ENCODE results near the gene GPR62. TPM values are rescaled to one million over a fixed set of nuclear protein-coding genes. Genes with fewer than 3 reads are reported as not detected.

Gene GPR62
- polyA plus RNA-seq, 1 of the 3 experiments (the other 2 are of a cell fraction), result 0.02 TPM

GRCh38 chr3:51957520-51958205, 2.5 kb downstream of the GPR62 start:
- H3K9me3 ChIP-seq, result no peaks in the 10 kb centered on the region
- peaks cover 4 to 12% of the 10 kb centered on the region in 2 experiments; a peak in 2 of 4 replicates for H3K4me1 ChIP-seq (ENCODE audit: control insufficient read depth in 1 of 2, insufficient read depth in 2 of 2, low read depth in 1 of 2, low read length in 1 of 2)
- no peak overlapping the region for H3K9ac ChIP-seq
- no peak for DNase-seq
- H3K4me3 ChIP-seq (ENCODE audit: low read depth in 2 of 2, low read length in 1 of 2), result no peak overlapping the region; a peak in 1 of 4 replicates
- H3K27me3 ChIP-seq (ENCODE audit: insufficient read depth), result no peaks in the 10 kb centered on the region
- no peak overlapping the region for H3K4me2 ChIP-seq
- 97% methylated on average over 6 of the region's 15 CpGs for WGBS (ENCODE audit: low lambda C conversion rate)
- no peak overlapping the region for H2AFZ ChIP-seq (ENCODE audit: low read depth)
- TF ChIP-seq EP300 (IDR thresholded peaks at IDR 0.05; ENCODE audit: borderline replicate concordance in 1 of 2, low read depth in 1 of 2, low read length in 1 of 2) (no peak), NRF1 (IDR thresholded peaks at IDR 0.05; ENCODE audit: low read depth, low read length) (no peak), JUND (IDR thresholded peaks at IDR 0.05) (no peak), FOXJ3 (CRISPR knock-in tag; IDR thresholded peaks at IDR 0.05) (no peak), FOSL2 (IDR thresholded peaks at IDR 0.05; ENCODE audit: borderline replicate concordance, low read depth) (no peak), SMC3 (IDR thresholded peaks at IDR 0.05; ENCODE audit: low read depth, low read length) (no peak), POLR2AphosphoS5 (IDR thresholded peaks at IDR 0.05; ENCODE audit: low read depth, low read length) (no peak), CHD2 (IDR thresholded peaks at IDR 0.05; ENCODE audit: low read length, partially characterized antibody) (no peak), MEF2A (IDR thresholded peaks at IDR 0.05; ENCODE audit: borderline replicate concordance, low read depth) (no peak), NFIC (IDR thresholded peaks at IDR 0.05; ENCODE audit: borderline replicate concordance) (no peak), EZH2phosphoT487 (IDR thresholded peaks at IDR 0.05; ENCODE audit: borderline replicate concordance, low read depth) (no peak), RXRA (IDR thresholded peaks at IDR 0.05; ENCODE audit: borderline replicate concordance, low read depth) (no peak), YY1 (IDR thresholded peaks at IDR 0.05; ENCODE audit: low read depth) (no peak), TCF12 (IDR thresholded peaks at IDR 0.05) (no peak), GABPA (IDR thresholded peaks at IDR 0.05; ENCODE audit: low read depth) (no peak)
- TF ChIP-seq, protein P1, sequence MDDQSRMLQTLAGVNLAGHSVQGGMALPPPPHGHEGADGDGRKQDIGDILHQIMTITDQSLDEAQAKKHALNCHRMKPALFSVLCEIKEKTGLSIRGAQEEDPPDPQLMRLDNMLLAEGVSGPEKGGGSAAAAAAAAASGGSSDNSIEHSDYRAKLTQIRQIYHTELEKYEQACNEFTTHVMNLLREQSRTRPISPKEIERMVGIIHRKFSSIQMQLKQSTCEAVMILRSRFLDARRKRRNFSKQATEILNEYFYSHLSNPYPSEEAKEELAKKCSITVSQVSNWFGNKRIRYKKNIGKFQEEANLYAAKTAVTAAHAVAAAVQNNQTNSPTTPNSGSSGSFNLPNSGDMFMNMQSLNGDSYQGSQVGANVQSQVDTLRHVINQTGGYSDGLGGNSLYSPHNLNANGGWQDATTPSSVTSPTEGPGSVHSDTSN (IDR thresholded peaks at IDR 0.05), result no peak
- TF ChIP-seq, protein P2, sequence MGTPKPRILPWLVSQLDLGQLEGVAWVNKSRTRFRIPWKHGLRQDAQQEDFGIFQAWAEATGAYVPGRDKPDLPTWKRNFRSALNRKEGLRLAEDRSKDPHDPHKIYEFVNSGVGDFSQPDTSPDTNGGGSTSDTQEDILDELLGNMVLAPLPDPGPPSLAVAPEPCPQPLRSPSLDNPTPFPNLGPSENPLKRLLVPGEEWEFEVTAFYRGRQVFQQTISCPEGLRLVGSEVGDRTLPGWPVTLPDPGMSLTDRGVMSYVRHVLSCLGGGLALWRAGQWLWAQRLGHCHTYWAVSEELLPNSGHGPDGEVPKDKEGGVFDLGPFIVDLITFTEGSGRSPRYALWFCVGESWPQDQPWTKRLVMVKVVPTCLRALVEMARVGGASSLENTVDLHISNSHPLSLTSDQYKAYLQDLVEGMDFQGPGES (IDR thresholded peaks at IDR 0.05; ENCODE audit: low read depth, low read length), result no peak
- TF ChIP-seq, protein P3, sequence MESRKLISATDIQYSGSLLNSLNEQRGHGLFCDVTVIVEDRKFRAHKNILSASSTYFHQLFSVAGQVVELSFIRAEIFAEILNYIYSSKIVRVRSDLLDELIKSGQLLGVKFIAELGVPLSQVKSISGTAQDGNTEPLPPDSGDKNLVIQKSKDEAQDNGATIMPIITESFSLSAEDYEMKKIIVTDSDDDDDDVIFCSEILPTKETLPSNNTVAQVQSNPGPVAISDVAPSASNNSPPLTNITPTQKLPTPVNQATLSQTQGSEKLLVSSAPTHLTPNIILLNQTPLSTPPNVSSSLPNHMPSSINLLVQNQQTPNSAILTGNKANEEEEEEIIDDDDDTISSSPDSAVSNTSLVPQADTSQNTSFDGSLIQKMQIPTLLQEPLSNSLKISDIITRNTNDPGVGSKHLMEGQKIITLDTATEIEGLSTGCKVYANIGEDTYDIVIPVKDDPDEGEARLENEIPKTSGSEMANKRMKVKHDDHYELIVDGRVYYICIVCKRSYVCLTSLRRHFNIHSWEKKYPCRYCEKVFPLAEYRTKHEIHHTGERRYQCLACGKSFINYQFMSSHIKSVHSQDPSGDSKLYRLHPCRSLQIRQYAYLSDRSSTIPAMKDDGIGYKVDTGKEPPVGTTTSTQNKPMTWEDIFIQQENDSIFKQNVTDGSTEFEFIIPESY (IDR thresholded peaks at IDR 0.05; ENCODE audit: borderline replicate concordance, low read depth), result no peak
- ChIA-PET POLR2A (interaction anchor here (1.0 to 1.3 kb wide), 2 partner anchors 15 to 16 kb away, joined by 3 to 7 read pairs; partner anchors contain the start of genes ABHD14B and PARP3), CTCF (interaction anchor here (0.8 to 10.7 kb wide), 12 partner anchors 9 to 151 kb away, joined by 3 to 84 read pairs (median 6); partner anchors contain the start of genes ABHD14A, ABHD14B, PCBP4 and RRP9)
- H3K27ac ChIP-seq (ENCODE audit: low read depth in 2 of 2, low read length in 1 of 2), result no peak overlapping the region
- H4K20me1 ChIP-seq (ENCODE audit: insufficient read depth), result no peaks in the 10 kb centered on the region
- peaks cover 12% of the 10 kb centered on the region for H3F3A ChIP-seq (replicated peaks; ENCODE audit: insufficient read depth)
- 0 out of 2 replicates have a peak, but pooled peaks cover under 1% of the 10 kb centered on the region for H3K79me2 ChIP-seq (ENCODE audit: insufficient read depth)
- H3K36me3 ChIP-seq (replicated peaks in 1 of 2; ENCODE audit: control insufficient read depth in 1 of 2, insufficient read depth in 2 of 2, low read length in 1 of 2), result peaks cover 5 to 42% of the 10 kb centered on the region in 2 experiments
- H3K9me2 ChIP-seq, result no peaks in the 10 kb centered on the region
